Body of pancreas (tissue), 4 donors: ENCODE data around the gene TNRC6B.

Experiments
- POLR2A ChIP-seq, 3 donors: fragments of 450-650 bp; IDR thresholded peaks; one replicate each; pipeline ENCODE4 v1.6.1; 2016; ENCODE audit warnings: antibody characterized with exemption in 3 of 3, mild to moderate bottlenecking in 2 of 3
- TF ChIP-seq, protein P1 (sequence below), 7 experiments: fragments of 450-650 bp in 4 of 7; fragments of 200-600 bp in 3 of 7; sonication (generic) in 3 of 7; IDR thresholded peaks; one replicate each; pipeline ENCODE4 v1.5.1; 2016 to 2019; ENCODE audit warnings: antibody characterized with exemption in 7 of 7

DNA sequence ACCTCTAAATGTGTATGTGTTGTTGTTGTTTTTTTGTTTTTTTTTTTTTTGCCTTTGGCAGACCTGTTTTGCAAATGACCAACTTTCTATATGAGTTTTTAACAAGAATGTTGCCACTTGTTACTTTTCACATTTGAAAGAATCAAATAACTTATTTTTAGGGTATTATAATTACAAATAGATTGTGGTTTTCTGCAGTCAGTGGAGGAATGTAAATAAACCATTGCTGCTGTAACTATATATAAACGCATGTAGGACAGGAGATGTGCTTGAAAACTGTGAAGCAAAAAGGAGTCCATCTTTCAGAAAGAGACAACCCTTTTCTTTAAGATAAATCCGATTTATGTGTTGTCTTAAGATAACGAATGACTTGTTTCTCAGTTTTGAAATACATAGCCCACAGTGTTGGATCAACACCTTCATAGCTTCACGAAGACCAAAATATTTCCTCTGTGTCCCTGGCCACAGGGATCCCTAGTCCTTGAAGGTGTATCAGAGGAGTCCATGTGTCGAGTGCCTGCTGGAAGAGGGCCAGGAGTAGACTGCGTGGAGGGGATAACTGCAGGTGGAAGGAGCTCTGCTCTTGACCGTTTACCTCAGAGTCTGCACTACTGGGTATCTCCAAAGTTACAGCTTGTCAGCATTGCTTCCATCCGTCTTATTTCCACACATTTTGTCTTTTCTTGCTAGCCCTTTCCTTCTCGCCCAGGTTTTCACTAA, 24.7 kb downstream of the TNRC6B start:
- TF ChIP-seq, protein P1, sequence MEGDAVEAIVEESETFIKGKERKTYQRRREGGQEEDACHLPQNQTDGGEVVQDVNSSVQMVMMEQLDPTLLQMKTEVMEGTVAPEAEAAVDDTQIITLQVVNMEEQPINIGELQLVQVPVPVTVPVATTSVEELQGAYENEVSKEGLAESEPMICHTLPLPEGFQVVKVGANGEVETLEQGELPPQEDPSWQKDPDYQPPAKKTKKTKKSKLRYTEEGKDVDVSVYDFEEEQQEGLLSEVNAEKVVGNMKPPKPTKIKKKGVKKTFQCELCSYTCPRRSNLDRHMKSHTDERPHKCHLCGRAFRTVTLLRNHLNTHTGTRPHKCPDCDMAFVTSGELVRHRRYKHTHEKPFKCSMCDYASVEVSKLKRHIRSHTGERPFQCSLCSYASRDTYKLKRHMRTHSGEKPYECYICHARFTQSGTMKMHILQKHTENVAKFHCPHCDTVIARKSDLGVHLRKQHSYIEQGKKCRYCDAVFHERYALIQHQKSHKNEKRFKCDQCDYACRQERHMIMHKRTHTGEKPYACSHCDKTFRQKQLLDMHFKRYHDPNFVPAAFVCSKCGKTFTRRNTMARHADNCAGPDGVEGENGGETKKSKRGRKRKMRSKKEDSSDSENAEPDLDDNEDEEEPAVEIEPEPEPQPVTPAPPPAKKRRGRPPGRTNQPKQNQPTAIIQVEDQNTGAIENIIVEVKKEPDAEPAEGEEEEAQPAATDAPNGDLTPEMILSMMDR (IDR thresholded peaks at IDR 0.05), result no peak
- TF ChIP-seq POLR2A (IDR thresholded peaks at IDR 0.05), result no peak
